ENCODE measurements around the gene HOXD3. TPM values are rescaled to one million over a fixed set of nuclear protein-coding genes. Genes with fewer than 3 reads are reported as not detected.

The HOXD3 gene
- polyA plus RNA-seq, 2 of the 4 experiments (the other 2 are of a cell fraction): 0.18 to 0.27 TPM

DNA sequence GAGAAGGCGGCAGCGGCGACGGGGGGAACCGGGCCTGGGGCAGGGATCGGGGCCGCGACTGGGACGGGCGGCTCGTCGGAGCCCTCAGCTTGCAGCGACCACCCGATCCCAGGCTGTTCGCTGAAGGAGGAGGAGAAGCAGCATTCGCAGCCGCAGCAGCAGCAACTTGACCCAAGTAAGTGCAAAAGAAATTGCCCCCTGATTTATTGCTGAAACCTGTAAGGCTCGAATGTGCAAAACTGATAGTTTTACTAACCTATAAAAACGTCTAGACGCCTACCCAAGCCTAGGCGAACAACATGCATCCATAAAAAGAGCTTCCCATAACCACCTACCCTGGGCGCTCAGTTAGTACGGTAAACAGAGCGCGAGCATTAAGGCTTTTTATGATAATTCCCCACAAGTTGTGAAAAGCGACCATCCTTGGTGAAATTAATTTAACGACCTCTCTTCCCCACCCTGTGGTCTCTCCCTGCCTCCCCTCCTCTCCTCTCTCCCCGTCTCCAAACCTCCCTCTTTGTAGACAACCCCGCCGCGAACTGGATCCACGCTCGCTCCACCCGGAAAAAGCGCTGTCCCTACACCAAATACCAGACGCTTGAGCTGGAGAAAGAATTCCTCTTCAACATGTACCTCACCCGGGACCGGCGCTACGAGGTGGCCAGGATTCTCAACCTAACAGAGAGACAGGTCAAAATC lies 33.5 kb upstream of the HOXD3 start (continued):
- TF ChIP-seq REST (IDR thresholded peaks at IDR 0.05) (no peak), FOSB (CRISPR knock-in tag; IDR thresholded peaks at IDR 0.05) (no peak)

- FAIRE-seq: no peak
- POLR2A ChIA-PET: no interaction called here
Measured at GRCh38 chr2:176124110-176124946, 32.8 kb upstream of the HOXD3 start.

GRCh38 chr2:176124947-176125771 lies 31.9 kb upstream of the HOXD3 start:
- Histone ChIP-seq H3K4me2 (no peak overlapping the region), H3K4me3 (no peak overlapping the region), H3K9me3 (no peaks in the 10 kb centered on the region), H3K27ac (no peak overlapping the region), H3K4me1 (no peaks in the 10 kb centered on the region)
- CTCF ChIA-PET: interaction anchor here (0.6 to 5.4 kb wide), 11 partner anchors 8 to 1031 kb away, joined by 3 to 79 read pairs (median 22); partner anchors contain the start of gene HOXD10
- TF ChIP-seq, protein P1, sequence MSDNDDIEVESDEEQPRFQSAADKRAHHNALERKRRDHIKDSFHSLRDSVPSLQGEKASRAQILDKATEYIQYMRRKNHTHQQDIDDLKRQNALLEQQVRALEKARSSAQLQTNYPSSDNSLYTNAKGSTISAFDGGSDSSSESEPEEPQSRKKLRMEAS (IDR thresholded peaks at IDR 0.05): no peak
- TF ChIP-seq CBX8 (IDR thresholded peaks at IDR 0.05): no peak
- TF ChIP-seq RNF2 (IDR thresholded peaks at IDR 0.05; ENCODE audit: borderline replicate concordance, low read depth): no peak
- TF ChIP-seq ESRRA (IDR thresholded peaks at IDR 0.05; ENCODE audit: borderline replicate concordance, low read length): no peak
- TF ChIP-seq ATOH8 (CRISPR knock-in tag; IDR thresholded peaks at IDR 0.05; ENCODE audit: low read depth): no peak
- TF ChIP-seq CBX2 (IDR thresholded peaks at IDR 0.05; ENCODE audit: borderline replicate concordance, low read depth): no peak
- no peak for TF ChIP-seq FOSL2 (IDR thresholded peaks at IDR 0.05)
- no peak for TF ChIP-seq FOSL2 (CRISPR knock-in tag; IDR thresholded peaks at IDR 0.05)
- no peak for TF ChIP-seq EP300 (IDR thresholded peaks at IDR 0.05)
- TF ChIP-seq BHLHE40 (IDR thresholded peaks at IDR 0.05; ENCODE audit: low read depth, low read length): no peak
- TF ChIP-seq ZSCAN20 (CRISPR knock-in tag; IDR thresholded peaks at IDR 0.05): no peak
- TF ChIP-seq NFE2L2 (conservative IDR thresholded peaks at IDR 0.05; ENCODE audit: low read length): no peak
- TF ChIP-seq HOXB13 (CRISPR knock-in tag; IDR thresholded peaks at IDR 0.05; ENCODE audit: low read depth): no peak
- TF ChIP-seq CTCF (IDR thresholded peaks at IDR 0.05): no peak
- ATAC-seq (no peak), FAIRE-seq (no peak), DNase-seq (ENCODE audit: low read depth in 1 of 2, low spot score in 1 of 2) (no peak)
- 69% methylated on average over 7 of the region's 9 CpGs for WGBS (ENCODE audit: missing lambda C conversion rate)
- POLR2A ChIA-PET: no interaction called here

More at GRCh38 chr2:176124110-176124946, 32.8 kb upstream of the HOXD3 start:
- Histone ChIP-seq H3K27ac (no peak overlapping the region), H3K4me3 (no peak overlapping the region), H3K9me3 (no peaks in the 10 kb centered on the region), H3K4me2 (no peak overlapping the region), H3K4me1 (no peaks in the 10 kb centered on the region)
- TF ChIP-seq MAFK (IDR thresholded peaks at IDR 0.05; ENCODE audit: partially characterized antibody) (peak; percentile 4), MAZ (IDR thresholded peaks at IDR 0.05; ENCODE audit: borderline replicate concordance, low read depth, low read length) (no peak)
- no peak for ATAC-seq
- DNase-seq (ENCODE audit: low read depth in 1 of 2, low spot score in 1 of 2): no peak
- 79% methylated on average over 30 of the region's 34 CpGs for WGBS (ENCODE audit: missing lambda C conversion rate)
- CTCF ChIA-PET: interaction anchor here (0.6 to 5.4 kb wide), 6 partner anchors 13 to 528 kb away, joined by 3 to 79 read pairs (median 20); no protein-coding TSS in a partner anchor

Data from A549 (cell line).